Suprapubic skin (tissue), 4 donors: ENCODE measurements around the gene SMG9. TPM values are rescaled to one million over a fixed set of nuclear protein-coding genes. Genes with fewer than 3 reads are reported as not detected.

ENCODE experiments used
- DNase-seq, 2 donors: peaks; one replicate each; pipeline ENCODE4 v3.0.0-alpha.2; 2019; ENCODE audit warnings: low spot score in 2 of 2
- H3K27ac ChIP-seq: fragments of 200-600 bp; sonication (generic); one replicate; pipeline ENCODE4 v1.5.1; 2019
- H3K27me3 ChIP-seq: fragments of 200-600 bp; sonication (generic); one replicate; pipeline ENCODE4 v1.5.1; 2019
- H3K36me3 ChIP-seq: fragments of 200-600 bp; sonication (generic); one replicate; pipeline ENCODE4 v1.5.1; 2019
- H3K4me1 ChIP-seq: fragments of 200-600 bp; sonication (generic); one replicate; pipeline ENCODE4 v1.5.1; 2019
- H3K4me3 ChIP-seq: fragments of 200-600 bp; sonication (generic); one replicate; pipeline ENCODE4 v1.5.1; 2019; ENCODE audit warnings: mild to moderate bottlenecking
- H3K9me3 ChIP-seq: fragments of 200-600 bp; sonication (generic); one replicate; pipeline ENCODE4 v1.5.1; 2019
- CTCF ChIP-seq, 2 donors: fragments of 200-600 bp in 1 of 2; fragments of 450-650 bp in 1 of 2; sonication (generic) in 1 of 2; IDR thresholded peaks; one replicate each; pipeline ENCODE4 v1.5.1; 2016 to 2019; ENCODE audit warnings: antibody characterized with exemption in 2 of 2, mild to moderate bottlenecking in 1 of 2, moderate library complexity in 1 of 2
- EP300 ChIP-seq: sonication (generic); formaldehyde crosslinking; IDR thresholded peaks from one replicate; pipeline ENCODE4 v1.6.1; 2017; ENCODE audit warnings: antibody characterized with exemption
- POLR2A ChIP-seq, 2 donors: fragments of 450-650 bp; IDR thresholded peaks; one replicate each; pipeline ENCODE4 v1.6.1; 2017; ENCODE audit warnings: antibody characterized with exemption in 2 of 2, mild to moderate bottlenecking in 2 of 2, moderate library complexity in 2 of 2
- POLR2AphosphoS5 ChIP-seq, 3 donors: sonication (generic); formaldehyde crosslinking; IDR thresholded peaks; one replicate each; pipeline ENCODE4 v1.6.1; 2017; ENCODE audit warnings: antibody characterized with exemption in 3 of 3
- WGBS: methylation state at CpG from one replicate; pipeline ENCODE4 v1.1.5; 2018; 5-methylcytosine and 5-hydroxymethylcytosine counted together
- total RNA-seq, 4 donors: library from RNA; depleted of rRNA; stranded (reverse); fragments of >200 nt; gene quantifications; one replicate each; pipeline ENCODE4 v1.1.0, GENCODE V29; 2016

SMG9 gene
- total RNA-seq, 4 donors from 2014 or later = 21.5 to 44.4 (median 30.1) TPM

GRCh38 chr19:43691755-43692154 is 63.0 kb downstream of the SMG9 start:
- TF ChIP-seq POLR2A (IDR thresholded peaks at IDR 0.05) (no peak), CTCF (IDR thresholded peaks at IDR 0.05) (no peak), POLR2AphosphoS5 (IDR thresholded peaks at IDR 0.05) (no peak), EP300 (no peak)
- no peak for DNase-seq
- H3K36me3 ChIP-seq = no peaks in the 10 kb centered on the region
- no peak overlapping the region for H3K27ac ChIP-seq
- H3K27me3 ChIP-seq = no peaks in the 10 kb centered on the region
- no peak overlapping the region for H3K4me3 ChIP-seq
- WGBS = 90% methylated on average over 5 of the region's 5 CpGs
- H3K9me3 ChIP-seq = no peaks in the 10 kb centered on the region
- H3K4me1 ChIP-seq = no peaks in the 10 kb centered on the region

DNA sequence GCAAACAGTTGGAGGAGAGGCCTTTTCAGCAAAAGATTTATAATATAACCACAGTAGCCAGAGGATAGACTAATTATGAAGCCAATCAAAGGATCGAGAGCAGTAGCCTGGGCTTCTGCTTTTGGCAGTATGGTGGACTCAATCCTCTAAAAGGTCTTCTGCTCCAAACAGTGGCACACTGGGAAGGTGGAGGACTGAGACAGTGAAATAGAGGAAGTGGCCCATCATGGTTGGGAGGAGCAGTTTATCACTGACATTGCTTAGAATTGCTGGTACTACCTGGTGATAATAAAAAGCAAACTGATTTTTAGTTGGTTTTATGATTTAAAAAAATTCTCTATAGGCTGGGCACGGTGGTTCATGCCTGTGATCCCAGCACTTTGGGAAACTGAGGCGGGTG is 63.9 kb downstream of the SMG9 start:
- 90% methylated on average over 3 of the region's 3 CpGs for WGBS
- TF ChIP-seq POLR2A (IDR thresholded peaks at IDR 0.05) (no peak), EP300 (no peak), POLR2AphosphoS5 (IDR thresholded peaks at IDR 0.05) (no peak), CTCF (IDR thresholded peaks at IDR 0.05) (no peak)
- H3K9me3 ChIP-seq = no peaks in the 10 kb centered on the region
- no peak overlapping the region for H3K27ac ChIP-seq
- no peaks in the 10 kb centered on the region for H3K36me3 ChIP-seq
- H3K27me3 ChIP-seq = no peaks in the 10 kb centered on the region
- DNase-seq = no peak
- H3K4me3 ChIP-seq = no peak overlapping the region
- no peaks in the 10 kb centered on the region for H3K4me1 ChIP-seq

DNA sequence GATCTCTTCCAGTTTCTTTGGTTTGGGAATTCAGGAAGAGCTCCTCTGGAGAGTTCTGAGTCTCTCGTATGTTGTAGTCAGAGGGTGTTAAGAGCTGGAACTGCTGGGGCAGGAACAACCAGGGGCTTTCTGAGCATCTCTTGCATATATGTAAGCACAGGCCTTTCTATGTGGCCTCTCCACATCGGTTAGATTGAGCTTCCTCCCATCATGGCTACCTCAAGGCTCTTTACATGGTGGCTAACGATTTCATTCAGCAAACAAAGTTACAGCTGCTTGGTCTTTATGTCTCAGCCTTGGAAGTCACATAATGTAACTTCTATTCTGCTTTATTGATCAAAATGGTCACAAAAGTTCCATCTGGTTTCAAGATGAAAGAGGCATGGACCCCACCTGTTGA is 64.3 kb downstream of the SMG9 start:
- Histone ChIP-seq H3K27me3 (no peaks in the 10 kb centered on the region), H3K36me3 (no peaks in the 10 kb centered on the region), H3K4me3 (no peak overlapping the region), H3K27ac (no peak overlapping the region), H3K9me3 (no peaks in the 10 kb centered on the region), H3K4me1 (no peaks in the 10 kb centered on the region)
- DNase-seq = no peak
- 61% methylated on average over 3 of the region's 3 CpGs for WGBS
- TF ChIP-seq POLR2AphosphoS5 (IDR thresholded peaks at IDR 0.05) (no peak), EP300 (no peak), CTCF (IDR thresholded peaks at IDR 0.05) (no peak), POLR2A (IDR thresholded peaks at IDR 0.05) (no peak)

DNA sequence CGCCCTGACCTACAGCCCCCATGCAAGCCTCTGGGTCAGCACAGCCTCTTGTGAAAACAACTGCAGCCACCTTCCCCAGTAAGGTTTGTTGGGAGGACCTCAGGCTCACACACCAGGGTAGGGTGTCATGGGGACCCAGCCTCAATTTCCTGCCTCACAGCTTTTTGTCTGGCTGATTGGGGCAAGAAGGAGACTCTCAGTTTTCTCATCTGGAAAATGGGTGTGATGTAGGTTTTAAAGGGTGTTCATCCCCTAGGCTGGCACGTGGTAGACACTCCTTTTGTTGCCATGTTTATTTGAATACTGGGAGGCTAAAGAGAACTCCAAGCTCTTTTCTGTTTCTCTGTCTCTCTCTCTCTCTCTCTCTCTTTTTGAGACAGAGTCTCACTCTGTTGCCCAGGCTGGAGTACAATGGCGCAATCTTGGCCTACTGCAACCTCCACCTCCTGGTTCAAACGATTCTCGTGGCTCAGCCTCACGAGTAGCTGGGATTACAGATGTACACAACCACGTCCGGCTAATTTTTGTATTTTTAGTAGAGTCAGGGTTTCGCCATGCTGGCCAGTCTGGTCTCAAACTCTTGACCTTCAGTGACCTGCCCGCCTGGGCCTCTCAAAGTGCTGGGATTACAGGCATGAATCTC is 66.6 kb downstream of the SMG9 start:
- Histone ChIP-seq H3K9me3 (no peaks in the 10 kb centered on the region), H3K4me3 (no peak overlapping the region), H3K27ac (no peak overlapping the region), H3K36me3 (no peaks in the 10 kb centered on the region), H3K4me1 (no peaks in the 10 kb centered on the region), H3K27me3 (no peaks in the 10 kb centered on the region)
- 83% methylated on average over 9 of the region's 10 CpGs for WGBS
- DNase-seq = no peak
- TF ChIP-seq CTCF (IDR thresholded peaks at IDR 0.05) (no peak), POLR2AphosphoS5 (IDR thresholded peaks at IDR 0.05) (no peak), POLR2A (IDR thresholded peaks at IDR 0.05) (no peak), EP300 (no peak)

- no peaks in the 10 kb centered on the region for H3K4me1 ChIP-seq
- H3K27ac ChIP-seq = no peak overlapping the region
- H3K27me3 ChIP-seq = no peaks in the 10 kb centered on the region
- no peaks in the 10 kb centered on the region for H3K9me3 ChIP-seq
- DNase-seq = no peak
- H3K4me3 ChIP-seq = no peak overlapping the region
- TF ChIP-seq POLR2AphosphoS5 (IDR thresholded peaks at IDR 0.05) (no peak), CTCF (IDR thresholded peaks at IDR 0.05) (no peak), POLR2A (IDR thresholded peaks at IDR 0.05) (no peak), EP300 (no peak)
- 86% methylated on average over 1 of the region's 1 CpG for WGBS
- no peaks in the 10 kb centered on the region for H3K36me3 ChIP-seq
Observed at GRCh38 chr19:43687660-43687997, 67.1 kb downstream of the SMG9 start.
